K562 (cell line): ENCODE results near the gene FOSL1. TPM values are rescaled to one million over a fixed set of nuclear protein-coding genes. Genes with fewer than 3 reads are reported as not detected.

Experiments
- ATAC-seq: fragments of 200-7000 bp; cut with Tn5 transposase; 3 replicates; pipeline ENCODE4 v1.9.1; 2020; ENCODE audit warnings: moderate library complexity
- BruUV-seq: library from RNA; stranded (reverse); fragments of 400-500 nt; replicated peaks from 2 replicates; lab custom pipeline; 2021; lab: Mats Ljungman, UMichigan
- CTCF ChIA-PET: fragments of 300-600 bp; formaldehyde crosslinking; extraction: SDS; loops from one replicate; lab custom pipeline; 2021; ENCODE audit warnings: low intra/inter-chr PET ratio; lab: Yijun Ruan, JAX
- POLR2A ChIA-PET: fragments of 300-600, 350-650 bp; sonication (Branson Sonifier 250); formaldehyde crosslinking; extraction: SDS; loops from one replicate; lab custom pipeline; 2021; ENCODE audit warnings: antibody characterized with exemption, inconsistent platforms; lab: Yijun Ruan, JAX
- DNase-seq, 4 experiments: peaks; one replicate each; pipeline versions ENCODE4 v3.0.0 to v3.0.0-alpha.2; 2011 to 2018; ENCODE audit warnings: low spot score in 3 of 4, mixed read lengths in 3 of 4; ENCODE audit errors: extremely low read depth in 1 of 4
- FAIRE-seq: peaks from 2 replicates; lab custom pipeline; 2011; peaks lifted over from hg19 to GRCh38; lab: Jason Lieb, UNC
- H2AFZ ChIP-seq: 2 replicates; pipeline ENCODE4 v1.6.0; 2011; ENCODE audit warnings: low read depth, low read length, control low read depth, inconsistent platforms
- H3K27ac ChIP-seq: fragments of 200-600 bp; 3 replicates; pipeline ENCODE4 v1.8.0; 2011; ENCODE audit warnings: low read depth, mild to moderate bottlenecking, control low read depth, inconsistent platforms, low read length, moderate library complexity, mixed read lengths; ENCODE audit errors: extremely low read depth
- H3K27me3 ChIP-seq, 2 experiments: fragments of 300-600 bp in 1 of 2; 2 replicates in 1 of 2; 3 replicates in 1 of 2; pipeline versions ENCODE4 v1.6.0 to v1.8.0; 2011; ENCODE audit warnings: inconsistent platforms in 2 of 2, low read length in 2 of 2, mild to moderate bottlenecking in 1 of 2, mixed read lengths in 1 of 2, moderate library complexity in 1 of 2; ENCODE audit not compliant: control insufficient read depth in 2 of 2, insufficient read depth in 2 of 2
- H3K36me3 ChIP-seq: fragments of 300-600 bp; 3 replicates; pipeline ENCODE4 v1.8.0; 2011; ENCODE audit warnings: mild to moderate bottlenecking, low read length, inconsistent platforms; ENCODE audit not compliant: control insufficient read depth, insufficient read depth
- H3K4me1 ChIP-seq, 2 experiments: fragments of 200-600 bp in 1 of 2; replicated peaks in 1 of 2; 2 replicates in 1 of 2; 3 replicates in 1 of 2; pipeline versions ENCODE4 v1.5.1 to v1.8.0; 2011; ENCODE audit warnings: inconsistent platforms in 2 of 2, low read length in 2 of 2, mild to moderate bottlenecking in 1 of 2, mixed read lengths in 1 of 2, moderate library complexity in 1 of 2; ENCODE audit not compliant: control insufficient read depth in 2 of 2, insufficient read depth in 2 of 2
- H3K4me2 ChIP-seq: 2 replicates; pipeline ENCODE4 v1.6.1; 2011; ENCODE audit warnings: low read length, control low read depth, inconsistent platforms, mixed read lengths; ENCODE audit not compliant: insufficient read depth
- H3K4me3 ChIP-seq: fragments of 200-600 bp; sonication (generic), shearing (Covaris generic); 2 replicates; pipeline ENCODE4 v1.5.1; 2016; ENCODE audit warnings: control low read depth, inconsistent platforms
- H3K79me2 ChIP-seq: fragments of 200-600 bp; 3 replicates; pipeline ENCODE4 v1.8.0; 2011; ENCODE audit warnings: low read length, inconsistent platforms; ENCODE audit not compliant: control insufficient read depth, insufficient read depth
- H3K9ac ChIP-seq, 2 experiments: 2 replicates each; pipeline versions ENCODE4 v1.6.0 to v1.6.1; 2011; ENCODE audit warnings: low read depth in 2 of 2, low read length in 2 of 2, control low read depth in 1 of 2, inconsistent platforms in 1 of 2, mild to moderate bottlenecking in 1 of 2, mixed read lengths in 1 of 2; ENCODE audit not compliant: insufficient read depth in 1 of 2
- H3K9me1 ChIP-seq: one replicate; pipeline ENCODE4 v1.6.0; 2011; ENCODE audit warnings: inconsistent platforms, mild to moderate bottlenecking, low read length, moderate library complexity; ENCODE audit not compliant: control insufficient read depth, insufficient read depth
- H3K9me3 ChIP-seq: replicated peaks from 2 replicates; pipeline ENCODE4 v1.5.1; 2011; ENCODE audit warnings: low read depth, low read length, inconsistent platforms; ENCODE audit not compliant: control insufficient read depth, insufficient read depth
- H4K20me1 ChIP-seq: replicated peaks from 2 replicates; pipeline ENCODE4 v1.6.1; 2011; ENCODE audit warnings: low read length, inconsistent platforms, mixed read lengths; ENCODE audit not compliant: control insufficient read depth, insufficient read depth
- ATF4 ChIP-seq: fragments of 450-650 bp; formaldehyde crosslinking; IDR thresholded peaks from 2 replicates; pipeline ENCODE4 v1.4.0; 2022; ENCODE audit warnings: mild to moderate bottlenecking, moderate library complexity
- HDAC3 ChIP-seq: fragments of 450-650 bp; IDR thresholded peaks from 2 replicates; pipeline ENCODE4 v1.6.1; 2018; ENCODE audit warnings: borderline replicate concordance, mild to moderate bottlenecking, moderate library complexity; ENCODE audit not compliant: partially characterized antibody
- HNRNPUL1 ChIP-seq: fragments of 200-400 bp; formaldehyde crosslinking; IDR thresholded peaks from 2 replicates; pipeline ENCODE4 v1.6.1; 2017; ENCODE audit warnings: low read length
- KAT8 ChIP-seq: fragments of 450-650 bp; IDR thresholded peaks from 2 replicates; pipeline ENCODE4 v1.6.1; 2016; ENCODE audit warnings: low read depth, mild to moderate bottlenecking
- NFYB ChIP-seq: IDR thresholded peaks from 2 replicates; pipeline ENCODE4 v1.6.1; 2011; ENCODE audit warnings: mild to moderate bottlenecking, moderate library complexity; ENCODE audit not compliant: insufficient read length; ENCODE audit errors: extremely low read depth
- OTX1 ChIP-seq: fragments of 450-650 bp; formaldehyde crosslinking; IDR thresholded peaks from 2 replicates; pipeline ENCODE4 v1.4.0; 2022; ENCODE audit warnings: mild to moderate bottlenecking
- STAT5B ChIP-seq: fragments of 250-450 bp; sonication (Bioruptor Pico); IDR thresholded peaks from 2 replicates; pipeline ENCODE4 v1.8.0; 2021; ENCODE audit warnings: mild to moderate bottlenecking, inconsistent platforms
- YBX1 ChIP-seq: fragments of 450-650 bp; IDR thresholded peaks from 2 replicates; pipeline ENCODE4 v1.7.1; 2016; ENCODE audit warnings: mild to moderate bottlenecking
- ZNF431 ChIP-seq: sonication (generic); formaldehyde crosslinking; IDR thresholded peaks from 2 replicates; pipeline ENCODE4 v1.8.0; 2022; ENCODE audit warnings: mild to moderate bottlenecking, missing genetic modification reagents
- WGBS: fragments of 100-300 bp; shearing (Covaris generic); methylation state at CpG from one replicate; pipeline ENCODE4 v1.1.6; 2016; ENCODE audit warnings: low coverage, mixed read lengths; ENCODE audit not compliant: insufficient coverage; ENCODE audit errors: missing lambda C conversion rate; 5-methylcytosine and 5-hydroxymethylcytosine counted together
- in situ Hi-C: fragments of 300-500 bp; cut with MboI; formaldehyde crosslinking; loops from 4 replicates; pipeline ENCODE4 v1.15.0; 2018; ENCODE audit warnings: inconsistent platforms, mixed read lengths
- intact Hi-C: fragments of 100-400 bp; cut with micrococcal nuclease; formaldehyde crosslinking; loops from 2 replicates; pipeline ENCODE4 v1.14.2; 2022
- polyA plus RNA-seq, 8 experiments: library from polyadenylated mRNA; depleted of rRNA in 4 of 8; stranded (reverse) in 5 of 8; unstranded in 3 of 8; fragments of >200 nt; fragmentation: Nextera tagmentation in 2 of 8; fragmentation: Illumina TruSeq in 1 of 8; extraction: Ambion mirVana in 2 of 8; extraction: Trizol in 1 of 8; gene quantifications; 2 replicates each; pipeline versions ENCODE4 v1.2.1 to v1.2.3, GENCODE V29; 2011 to 2014; ENCODE audit warnings: inconsistent platforms in 1 of 8, missing spikeins in 1 of 8
- total RNA-seq, 7 experiments: library from RNA; depleted of rRNA in 6 of 7; stranded (reverse); fragments of >200 nt in 6 of 7; fragmentation: Illumina TruSeq in 2 of 7; extraction: Trizol in 2 of 7; gene quantifications; 2 replicates each; pipeline versions ENCODE4 v1.2.1 to v1.2.3, GENCODE V29; 2011 to 2021; ENCODE audit warnings: low replicate concordance in 1 of 7

FOSL1 gene
- total and polyA plus RNA-seq, 9 of the 15 experiments (the other 6 are each of a cell fraction or from before 2014, with no cell fraction given) = 3.5 to 39.6 (median 10.0) TPM

DNA sequence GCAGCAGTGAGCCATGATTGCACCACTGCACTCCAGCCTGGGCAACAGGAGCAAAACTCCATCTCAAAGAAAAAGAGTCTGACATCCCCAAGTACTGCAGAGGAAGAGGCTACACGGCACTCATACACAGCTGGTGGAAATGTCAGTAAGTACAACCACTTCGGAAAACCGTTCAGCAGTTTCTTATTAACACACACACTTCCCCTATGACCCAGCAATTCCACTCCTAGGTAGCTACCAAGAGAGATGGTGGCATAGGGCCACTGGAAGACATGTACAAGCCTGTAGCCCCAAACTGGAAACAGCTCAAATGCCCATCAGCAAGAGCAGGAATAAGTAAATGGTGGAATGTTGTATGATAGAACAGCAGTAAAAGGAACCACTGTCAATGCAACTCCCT, 22.4 kb upstream of the FOSL1 start:
- no peaks in the 10 kb centered on the region for H3K9me1 ChIP-seq
- CTCF ChIA-PET = no interaction called here
- no peak overlapping the region for H2AFZ ChIP-seq
- intact Hi-C loops = no loop called here
- 0 out of 4 replicates have a peak overlapping the region, but pooled peaks of 1 of the 2 experiments have one; percentile 20 for H3K9ac ChIP-seq
- FAIRE-seq = peak; percentile 48
- H3K4me3 ChIP-seq = no peak overlapping the region
- H3K27ac ChIP-seq = no peak overlapping the region
- H3K4me1 ChIP-seq = peaks cover 13 to 41% of the 10 kb centered on the region in 2 experiments
- TF ChIP-seq STAT5B (CRISPR knock-in tag) (no peak), HNRNPUL1 (no peak), KAT8 (no peak), HDAC3 (no peak), YBX1 (no peak), OTX1 (CRISPR knock-in tag) (no peak), ATF4 (CRISPR knock-in tag) (no peak), NFYB (no peak), ZNF431 (no peak)
- TF ChIP-seq, all 486 proteins: peak for 0
- in situ Hi-C loops = no loop called here
- Histone ChIP-seq H3K27me3 (no peaks in the 10 kb centered on the region), H3K4me2 (no peak overlapping the region), H3K9me3 (no peaks in the 10 kb centered on the region), H3K79me2 (peaks cover 23% of the 10 kb centered on the region), H4K20me1 (no peaks in the 10 kb centered on the region), H3K36me3 (peaks cover 22% of the 10 kb centered on the region; the same call in 1 of the 3 replicates)
- POLR2A ChIA-PET = interaction anchor here (0.8 to 1.9 kb wide), 7 partner anchors 8 to 29 kb away, joined by 3 to 13 read pairs (median 4); partner anchors contain the start of gene FOSL1
- BruUV-seq = no TSS peak
- no peak for ATAC-seq
- no peak for DNase-seq
- WGBS = 61% methylated on average over 3 of the region's 3 CpGs
